ENCODE data around the gene CADPS2.
"Not testable (repeated sequence)": the region's sequence is repeated elsewhere in the genome, so short reads cannot be mapped to it uniquely, and the experiment has no call there.

Gene CADPS2

GRCh38 chr7:122679269-122679709, 207.0 kb downstream of the CADPS2 start:
- not testable (repeated sequence) for H3K9ac ChIP-seq (ENCODE audit: low read depth, low read length); H3K9me3 ChIP-seq (ENCODE audit: control insufficient read depth, insufficient read depth, low read length); H3K36me3 ChIP-seq (ENCODE audit: control insufficient read depth, insufficient read depth, low read length); H3K27me3 ChIP-seq (ENCODE audit: control insufficient read depth, insufficient read depth, low read length); H3K4me3 ChIP-seq (ENCODE audit: low read depth, low read length)
- peaks cover 18% of the 10 kb centered on the region for H3K4me1 ChIP-seq (ENCODE audit: control insufficient read depth, insufficient read depth, low read length)

- Histone ChIP-seq H3K9ac (ENCODE audit: low read depth, low read length) (no peak overlapping the region), H3K36me3 (ENCODE audit: control insufficient read depth, insufficient read depth, low read length) (no peaks in the 10 kb centered on the region), H3K4me1 (ENCODE audit: control insufficient read depth, insufficient read depth, low read length) (peaks cover 18% of the 10 kb centered on the region), H3K9me3 (ENCODE audit: control insufficient read depth, insufficient read depth, low read length) (no peaks in the 10 kb centered on the region), H3K4me3 (ENCODE audit: low read depth, low read length) (no peak overlapping the region), H3K27me3 (ENCODE audit: control insufficient read depth, insufficient read depth, low read length) (no peaks in the 10 kb centered on the region)
Observed at GRCh38 chr7:122677149-122677548, 209.1 kb downstream of the CADPS2 start.

GRCh38 chr7:122676466-122676865, 209.8 kb downstream of the CADPS2 start:
- Histone ChIP-seq H3K27me3 (ENCODE audit: control insufficient read depth, insufficient read depth, low read length) (no peaks in the 10 kb centered on the region), H3K4me1 (ENCODE audit: control insufficient read depth, insufficient read depth, low read length) (peaks cover 21% of the 10 kb centered on the region), H3K9ac (ENCODE audit: low read depth, low read length) (no peak overlapping the region), H3K9me3 (ENCODE audit: control insufficient read depth, insufficient read depth, low read length) (no peaks in the 10 kb centered on the region), H3K36me3 (ENCODE audit: control insufficient read depth, insufficient read depth, low read length) (no peaks in the 10 kb centered on the region), H3K4me3 (ENCODE audit: low read depth, low read length) (no peak overlapping the region)

- Histone ChIP-seq H3K9me3 (ENCODE audit: control insufficient read depth, insufficient read depth, low read length) (no peaks in the 10 kb centered on the region), H3K9ac (ENCODE audit: low read depth, low read length) (no peak overlapping the region), H3K4me1 (ENCODE audit: control insufficient read depth, insufficient read depth, low read length) (peaks cover 23% of the 10 kb centered on the region), H3K4me3 (ENCODE audit: low read depth, low read length) (no peak overlapping the region), H3K36me3 (ENCODE audit: control insufficient read depth, insufficient read depth, low read length) (no peaks in the 10 kb centered on the region), H3K27me3 (ENCODE audit: control insufficient read depth, insufficient read depth, low read length) (no peaks in the 10 kb centered on the region)
Observed at GRCh38 chr7:122675621-122676020, 210.6 kb downstream of the CADPS2 start.

GRCh38 chr7:122675011-122675410, 211.2 kb downstream of the CADPS2 start:
- Histone ChIP-seq H3K9me3 (ENCODE audit: control insufficient read depth, insufficient read depth, low read length) (no peaks in the 10 kb centered on the region), H3K4me3 (ENCODE audit: low read depth, low read length) (no peak overlapping the region), H3K4me1 (ENCODE audit: control insufficient read depth, insufficient read depth, low read length) (peaks cover 22% of the 10 kb centered on the region), H3K36me3 (ENCODE audit: control insufficient read depth, insufficient read depth, low read length) (no peaks in the 10 kb centered on the region), H3K27me3 (ENCODE audit: control insufficient read depth, insufficient read depth, low read length) (no peaks in the 10 kb centered on the region), H3K9ac (ENCODE audit: low read depth, low read length) (no peak overlapping the region)

GRCh38 chr7:122674502-122674901, 211.8 kb downstream of the CADPS2 start:
- no peak overlapping the region for H3K4me3 ChIP-seq (ENCODE audit: low read depth, low read length)
- H3K36me3 ChIP-seq (ENCODE audit: control insufficient read depth, insufficient read depth, low read length): no peaks in the 10 kb centered on the region
- H3K4me1 ChIP-seq (ENCODE audit: control insufficient read depth, insufficient read depth, low read length): peaks cover 19% of the 10 kb centered on the region
- no peaks in the 10 kb centered on the region for H3K9me3 ChIP-seq (ENCODE audit: control insufficient read depth, insufficient read depth, low read length)
- H3K9ac ChIP-seq (ENCODE audit: low read depth, low read length): no peak overlapping the region
- H3K27me3 ChIP-seq (ENCODE audit: control insufficient read depth, insufficient read depth, low read length): no peaks in the 10 kb centered on the region

GRCh38 chr7:122673951-122674350, 212.3 kb downstream of the CADPS2 start:
- Histone ChIP-seq H3K9me3 (ENCODE audit: control insufficient read depth, insufficient read depth, low read length) (no peaks in the 10 kb centered on the region), H3K27me3 (ENCODE audit: control insufficient read depth, insufficient read depth, low read length) (no peaks in the 10 kb centered on the region), H3K9ac (ENCODE audit: low read depth, low read length) (no peak overlapping the region), H3K4me3 (ENCODE audit: low read depth, low read length) (no peak overlapping the region), H3K36me3 (ENCODE audit: control insufficient read depth, insufficient read depth, low read length) (no peaks in the 10 kb centered on the region), H3K4me1 (ENCODE audit: control insufficient read depth, insufficient read depth, low read length) (peaks cover 19% of the 10 kb centered on the region)

GRCh38 chr7:122672536-122672935, 213.7 kb downstream of the CADPS2 start:
- Histone ChIP-seq H3K36me3 (ENCODE audit: control insufficient read depth, insufficient read depth, low read length) (no peaks in the 10 kb centered on the region), H3K4me3 (ENCODE audit: low read depth, low read length) (no peak overlapping the region), H3K27me3 (ENCODE audit: control insufficient read depth, insufficient read depth, low read length) (no peaks in the 10 kb centered on the region), H3K9ac (ENCODE audit: low read depth, low read length) (no peak overlapping the region), H3K9me3 (ENCODE audit: control insufficient read depth, insufficient read depth, low read length) (no peaks in the 10 kb centered on the region), H3K4me1 (ENCODE audit: control insufficient read depth, insufficient read depth, low read length) (peaks cover 9% of the 10 kb centered on the region)

- Histone ChIP-seq H3K9ac (ENCODE audit: low read depth, low read length) (no peak overlapping the region), H3K36me3 (ENCODE audit: control insufficient read depth, insufficient read depth, low read length) (no peaks in the 10 kb centered on the region), H3K27me3 (ENCODE audit: control insufficient read depth, insufficient read depth, low read length) (no peaks in the 10 kb centered on the region), H3K4me3 (ENCODE audit: low read depth, low read length) (no peak overlapping the region), H3K4me1 (ENCODE audit: control insufficient read depth, insufficient read depth, low read length) (no peaks in the 10 kb centered on the region), H3K9me3 (ENCODE audit: control insufficient read depth, insufficient read depth, low read length) (no peaks in the 10 kb centered on the region)
Observed at GRCh38 chr7:122663733-122664132, 222.5 kb downstream of the CADPS2 start.

GRCh38 chr7:122658856-122659255, 227.4 kb downstream of the CADPS2 start:
- H3K4me3 ChIP-seq (ENCODE audit: low read depth, low read length): no peak overlapping the region
- no peaks in the 10 kb centered on the region for H3K36me3 ChIP-seq (ENCODE audit: control insufficient read depth, insufficient read depth, low read length)
- H3K9me3 ChIP-seq (ENCODE audit: control insufficient read depth, insufficient read depth, low read length): no peaks in the 10 kb centered on the region
- no peaks in the 10 kb centered on the region for H3K4me1 ChIP-seq (ENCODE audit: control insufficient read depth, insufficient read depth, low read length)
- H3K9ac ChIP-seq (ENCODE audit: low read depth, low read length): no peak overlapping the region
- H3K27me3 ChIP-seq (ENCODE audit: control insufficient read depth, insufficient read depth, low read length): no peaks in the 10 kb centered on the region

- no peaks in the 10 kb centered on the region for H3K4me1 ChIP-seq (ENCODE audit: control insufficient read depth, insufficient read depth, low read length)
- no peaks in the 10 kb centered on the region for H3K27me3 ChIP-seq (ENCODE audit: control insufficient read depth, insufficient read depth, low read length)
- no peaks in the 10 kb centered on the region for H3K36me3 ChIP-seq (ENCODE audit: control insufficient read depth, insufficient read depth, low read length)
- no peak overlapping the region for H3K4me3 ChIP-seq (ENCODE audit: low read depth, low read length)
- no peak overlapping the region for H3K9ac ChIP-seq (ENCODE audit: low read depth, low read length)
- no peaks in the 10 kb centered on the region for H3K9me3 ChIP-seq (ENCODE audit: control insufficient read depth, insufficient read depth, low read length)
Observed at GRCh38 chr7:122653685-122654084, 232.6 kb downstream of the CADPS2 start.

- Histone ChIP-seq H3K4me1 (ENCODE audit: control insufficient read depth, insufficient read depth, low read length) (no peaks in the 10 kb centered on the region), H3K4me3 (ENCODE audit: low read depth, low read length) (no peak overlapping the region), H3K27me3 (ENCODE audit: control insufficient read depth, insufficient read depth, low read length) (no peaks in the 10 kb centered on the region), H3K36me3 (ENCODE audit: control insufficient read depth, insufficient read depth, low read length) (no peaks in the 10 kb centered on the region), H3K9me3 (ENCODE audit: control insufficient read depth, insufficient read depth, low read length) (no peaks in the 10 kb centered on the region), H3K9ac (ENCODE audit: low read depth, low read length) (no peak overlapping the region)
Observed at GRCh38 chr7:122652876-122653275, 233.4 kb downstream of the CADPS2 start.

- H3K36me3 ChIP-seq (ENCODE audit: control insufficient read depth, insufficient read depth, low read length): no peaks in the 10 kb centered on the region
- H3K9me3 ChIP-seq (ENCODE audit: control insufficient read depth, insufficient read depth, low read length): no peaks in the 10 kb centered on the region
Observed at GRCh38 chr7:122651451-122651850, 234.8 kb downstream of the CADPS2 start.

More at GRCh38 chr7:122651451-122651850, 234.8 kb downstream of the CADPS2 start:
- Histone ChIP-seq H3K27me3 (ENCODE audit: control insufficient read depth, insufficient read depth, low read length) (no peaks in the 10 kb centered on the region), H3K4me3 (ENCODE audit: low read depth, low read length) (no peak overlapping the region), H3K9ac (ENCODE audit: low read depth, low read length) (no peak overlapping the region), H3K4me1 (ENCODE audit: control insufficient read depth, insufficient read depth, low read length) (no peaks in the 10 kb centered on the region)
